HG03354 (cell line): ENCODE measurements around the gene LHFPL3.

ENCODE experiments used
- ATAC-seq: cut with Tn5 transposase; IDR thresholded peaks from one replicate; pipeline ENCODE4 v1.9.1; 2021; ENCODE audit warnings: mild to moderate bottlenecking; ENCODE audit not compliant: unreplicated experiment, poor library complexity, severe bottlenecking

Gene LHFPL3

DNA sequence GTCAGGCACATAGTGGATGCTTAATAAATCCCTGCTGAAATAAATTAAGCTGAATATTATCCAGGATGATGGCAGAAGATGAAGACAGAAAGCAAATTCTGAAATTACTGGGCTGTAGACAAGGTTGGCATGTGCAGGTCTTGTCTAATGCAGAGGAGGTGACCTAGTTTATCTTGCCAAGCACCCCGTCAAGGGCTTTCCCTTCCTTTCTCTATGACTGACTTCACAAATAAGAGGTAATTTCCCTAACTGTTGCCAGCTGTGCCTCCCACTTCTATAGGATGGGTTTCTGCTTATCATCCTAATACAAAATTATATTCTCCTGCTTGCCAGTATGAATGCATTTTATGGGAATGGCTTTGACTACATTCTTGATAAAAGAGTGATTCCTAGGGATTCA, 38.0 kb downstream of the LHFPL3 start:
- ATAC-seq: no peak

DNA sequence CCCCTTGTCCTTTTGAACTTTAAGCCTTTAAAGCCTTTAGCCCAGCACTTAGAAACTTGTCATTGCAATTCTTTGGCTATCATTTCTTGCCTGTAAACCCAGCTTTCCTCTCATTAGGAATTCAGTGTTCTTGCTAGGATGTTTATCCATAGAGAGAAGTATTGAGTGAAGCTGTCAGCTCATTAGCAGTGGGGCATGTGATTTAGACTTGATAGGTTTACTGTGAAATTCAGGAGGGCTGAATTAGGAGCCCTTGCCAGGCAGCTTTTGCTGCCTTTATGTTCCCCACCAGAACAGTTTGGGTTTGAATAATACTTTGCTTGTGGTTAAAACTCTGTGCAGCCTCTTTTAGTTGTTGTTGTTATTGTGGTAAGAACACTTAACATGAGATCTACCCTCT, 39.5 kb downstream of the LHFPL3 start:
- no peak for ATAC-seq

DNA sequence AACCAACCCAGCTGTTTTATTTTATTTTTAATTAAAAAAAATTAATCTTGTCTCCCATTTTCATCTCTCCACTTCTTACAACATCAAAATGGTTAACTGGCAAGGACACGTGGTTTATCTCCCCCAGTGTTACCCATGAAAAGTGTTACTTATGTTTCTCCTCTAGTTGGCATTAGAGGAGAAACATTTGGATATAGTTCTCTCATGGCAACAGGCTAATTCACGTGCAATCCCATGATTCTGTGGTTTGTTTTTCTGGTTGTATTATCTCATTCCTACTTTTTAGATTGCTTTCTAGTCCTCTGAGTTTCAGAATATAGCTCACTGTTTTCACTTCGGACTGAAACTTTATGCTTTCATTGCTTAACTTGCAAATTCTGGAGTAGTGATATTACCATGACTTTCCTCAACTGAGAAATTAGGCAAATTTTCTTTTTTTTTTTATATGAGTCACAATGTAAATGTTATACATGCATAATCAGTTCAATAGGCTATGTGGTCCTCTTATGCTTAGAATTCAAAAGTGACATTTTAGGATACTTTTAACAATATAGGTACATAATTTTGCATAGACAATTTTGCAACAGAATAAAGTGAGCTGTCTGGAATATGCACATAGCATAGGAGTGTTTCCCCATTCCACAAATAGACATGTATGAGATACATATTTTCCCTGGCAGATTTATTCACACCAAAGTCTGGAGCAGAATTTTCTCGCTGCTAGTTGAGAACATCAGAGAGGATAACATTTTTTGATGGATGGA, 43.0 kb downstream of the LHFPL3 start:
- no peak for ATAC-seq

DNA sequence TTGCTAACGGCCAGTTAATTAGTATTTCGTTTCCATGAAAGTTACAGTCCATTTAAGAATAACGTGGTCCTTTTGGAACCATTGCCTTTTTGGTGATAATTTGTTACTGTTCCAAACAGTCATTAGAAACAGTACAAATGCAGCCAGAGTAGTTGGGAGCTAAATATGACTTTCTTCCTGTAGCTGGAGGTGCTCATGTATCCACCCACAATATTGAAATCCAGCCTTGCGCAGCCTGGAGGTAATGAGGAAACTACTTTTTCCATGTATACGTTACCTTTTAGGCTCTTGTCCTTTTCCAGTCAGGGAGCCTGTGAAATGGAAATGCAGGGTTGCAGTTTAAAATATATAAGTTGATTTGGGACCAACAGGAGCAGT, 43.6 kb downstream of the LHFPL3 start:
- no peak for ATAC-seq

DNA sequence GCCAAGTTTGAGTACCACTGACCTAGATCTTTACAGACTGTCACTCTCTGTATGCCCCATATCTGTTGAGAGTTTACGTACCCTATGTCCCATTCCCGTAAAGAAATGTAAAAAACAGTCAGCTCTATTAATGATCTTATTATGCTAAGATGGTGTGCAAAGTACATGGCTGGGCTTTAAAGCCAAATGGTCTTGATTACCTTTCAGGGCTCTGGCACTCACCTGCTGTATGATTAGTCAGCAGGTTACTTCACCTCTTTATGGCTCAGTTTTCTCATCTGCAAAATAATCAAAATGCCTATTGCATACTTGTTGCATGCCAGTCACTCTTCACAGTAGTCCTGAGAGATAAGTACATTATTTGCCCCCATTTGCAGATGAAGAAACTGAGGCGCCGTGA, 54.2 kb downstream of the LHFPL3 start:
- ATAC-seq: no peak

DNA sequence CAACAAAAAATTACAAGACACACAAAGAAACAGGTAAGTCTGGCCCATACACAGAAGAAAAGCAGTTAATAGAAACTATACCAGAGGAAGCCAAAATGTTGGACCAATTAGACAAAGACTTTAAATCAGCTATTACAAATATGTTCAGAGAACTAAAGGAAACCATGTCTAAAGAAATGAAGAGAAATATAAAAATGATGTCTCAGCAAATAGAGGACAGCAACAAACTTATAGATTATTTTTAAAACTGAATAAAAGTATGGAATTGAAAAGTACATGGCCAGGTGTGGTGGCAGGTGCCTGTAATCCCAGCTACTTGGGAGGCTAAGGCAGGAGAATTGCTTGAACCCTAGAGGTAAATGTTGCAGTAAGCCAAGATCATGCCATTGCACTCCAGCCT, 58.5 kb downstream of the LHFPL3 start:
- no peak for ATAC-seq

DNA sequence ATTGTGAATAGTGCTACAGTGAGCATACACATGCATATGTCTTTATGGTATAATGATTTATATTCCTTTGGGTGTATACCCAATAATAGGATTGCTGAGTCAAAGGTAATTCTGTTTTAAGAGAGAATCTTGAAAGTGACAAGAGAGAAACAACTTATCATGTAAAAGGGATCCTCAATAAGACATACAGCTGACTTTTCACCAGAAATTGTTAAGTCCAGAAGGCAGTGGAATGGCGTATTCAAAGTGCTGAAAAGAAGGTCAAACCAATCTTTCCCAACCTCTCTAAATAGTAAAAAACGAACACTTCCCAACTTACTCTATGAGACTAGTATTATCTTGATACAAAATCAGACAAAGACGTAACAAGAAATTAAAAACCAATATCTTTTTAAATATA, 59.8 kb downstream of the LHFPL3 start:
- no peak for ATAC-seq

DNA sequence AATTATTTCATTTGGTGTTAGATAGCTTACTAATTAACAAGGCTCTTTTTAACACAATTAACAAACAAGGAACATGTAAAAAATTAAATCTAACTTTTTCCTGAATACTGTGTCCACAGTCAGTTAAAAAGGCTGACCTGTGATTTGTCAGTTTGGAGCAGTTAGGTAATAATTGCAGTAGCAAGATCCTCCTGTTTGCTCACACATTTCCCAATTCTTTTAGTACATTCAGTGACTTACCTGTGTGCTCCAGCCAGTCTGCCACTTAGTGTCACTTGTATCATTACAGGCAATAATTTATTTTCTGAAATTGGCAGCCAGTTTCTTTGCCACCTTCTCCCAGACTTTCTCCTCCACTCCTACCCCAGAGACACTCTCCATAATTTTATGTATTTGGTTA, 66.8 kb downstream of the LHFPL3 start:
- ATAC-seq: no peak

DNA sequence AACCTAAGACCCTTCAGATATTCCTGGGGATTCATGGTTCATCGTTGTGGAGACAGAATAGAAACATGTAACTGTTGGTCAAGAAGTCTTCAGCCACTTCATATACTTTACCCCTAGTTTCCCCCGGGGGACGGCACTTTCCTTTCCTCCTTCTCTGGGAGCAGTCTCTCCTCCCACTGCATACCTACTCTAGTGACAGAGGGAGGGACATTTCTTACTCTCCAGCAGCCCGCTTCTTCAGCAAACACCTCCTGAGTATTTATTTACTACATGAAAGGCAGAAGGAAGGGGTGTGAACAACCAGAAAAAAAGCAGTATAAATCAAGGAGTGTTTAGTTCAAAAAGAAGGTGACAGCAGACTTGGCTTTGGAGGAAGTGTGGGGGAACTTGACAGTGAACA, 69.0 kb downstream of the LHFPL3 start:
- ATAC-seq: no peak

DNA sequence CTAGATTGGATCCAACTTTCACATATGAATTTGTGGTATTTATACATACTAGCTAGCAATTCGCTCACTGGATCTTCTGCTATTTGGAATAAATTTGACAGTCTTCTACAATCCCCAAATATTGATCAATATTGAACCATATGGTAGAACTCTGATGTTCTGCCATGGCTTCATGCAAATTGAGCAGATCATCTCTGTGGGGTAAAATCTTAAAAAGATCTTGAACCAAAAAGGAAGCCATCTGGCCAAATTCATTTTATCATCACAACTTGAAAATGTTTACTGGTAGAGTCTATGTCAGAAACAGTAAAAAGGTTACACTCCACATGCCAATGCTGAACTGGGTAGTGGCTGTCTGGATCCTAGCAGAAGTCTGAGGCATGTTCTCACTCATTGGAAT, 80.0 kb downstream of the LHFPL3 start:
- ATAC-seq: no peak

DNA sequence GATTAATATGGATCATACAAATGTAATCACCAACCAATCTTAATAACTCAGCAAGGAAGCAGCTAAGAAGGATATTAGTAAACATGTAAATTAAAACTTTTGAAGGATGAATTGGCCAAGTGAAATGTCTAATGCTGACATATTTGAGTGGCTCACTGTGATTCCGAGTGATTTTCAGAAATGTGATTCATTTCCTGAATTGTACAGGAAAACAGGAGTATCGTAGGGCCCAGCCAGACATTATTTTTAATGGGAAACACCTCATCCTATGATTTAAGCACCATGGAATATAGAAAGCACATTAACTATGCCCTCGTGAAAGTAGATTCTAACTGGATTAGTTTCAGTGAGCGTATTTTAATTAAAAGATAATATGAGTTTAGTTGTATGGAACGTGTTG, 82.3 kb downstream of the LHFPL3 start:
- no peak for ATAC-seq

DNA sequence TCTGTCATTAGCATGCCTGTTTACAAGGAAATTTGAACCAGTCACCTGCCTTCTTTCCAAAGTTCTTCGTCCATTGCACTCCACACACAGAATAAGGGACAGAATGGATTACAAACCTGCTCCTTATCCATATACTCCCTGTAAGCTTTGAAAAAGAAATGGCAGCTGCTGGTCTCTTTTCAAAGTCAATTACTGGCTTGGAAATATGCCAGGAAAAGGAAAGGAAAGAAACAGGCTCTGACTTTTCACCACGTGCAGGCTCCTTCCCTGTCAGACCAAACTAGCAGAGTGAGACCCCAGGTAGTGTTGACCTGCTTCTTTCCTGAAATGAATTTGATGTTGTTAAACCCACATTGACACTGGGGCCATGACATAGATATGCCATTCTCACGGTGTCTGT, 84.5 kb downstream of the LHFPL3 start:
- no peak for ATAC-seq

DNA sequence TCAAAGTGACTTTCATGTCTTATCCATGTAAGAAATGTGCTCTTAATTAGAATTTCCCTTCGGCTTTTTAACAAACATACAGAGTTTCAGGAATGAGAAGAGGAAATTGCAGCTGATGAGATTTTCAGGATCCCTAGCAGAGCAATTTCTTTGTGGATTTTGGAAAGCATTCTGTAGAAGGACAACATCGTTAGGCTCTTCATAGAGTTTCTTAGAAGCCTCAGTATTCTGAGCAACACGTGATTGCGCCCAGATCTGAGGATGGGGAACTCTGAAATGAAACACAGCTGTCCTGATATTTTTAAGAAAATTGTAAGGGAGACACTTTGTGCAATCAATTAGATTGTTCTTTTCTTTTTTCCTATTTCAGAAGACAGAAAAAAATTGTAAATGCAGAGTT, 85.8 kb downstream of the LHFPL3 start:
- ATAC-seq: no peak

DNA sequence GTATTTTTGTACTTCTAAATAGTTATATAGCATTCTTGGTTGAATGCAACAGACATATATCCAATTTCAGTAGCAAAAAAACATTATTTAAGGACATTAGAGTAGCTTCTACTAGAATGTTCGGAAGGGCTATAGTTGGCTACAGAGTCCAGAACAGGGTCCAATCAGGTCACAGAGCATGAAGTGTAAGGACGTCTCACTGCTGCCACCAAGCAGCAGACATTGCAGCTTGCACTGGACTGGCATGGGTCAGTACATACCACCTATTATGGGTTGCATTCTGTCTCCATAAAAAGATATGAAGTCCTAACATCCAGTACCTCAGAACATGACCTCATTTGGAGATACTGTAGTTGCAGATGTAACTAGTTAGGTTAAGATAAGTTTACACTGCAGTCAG, 87.3 kb downstream of the LHFPL3 start:
- no peak for ATAC-seq

DNA sequence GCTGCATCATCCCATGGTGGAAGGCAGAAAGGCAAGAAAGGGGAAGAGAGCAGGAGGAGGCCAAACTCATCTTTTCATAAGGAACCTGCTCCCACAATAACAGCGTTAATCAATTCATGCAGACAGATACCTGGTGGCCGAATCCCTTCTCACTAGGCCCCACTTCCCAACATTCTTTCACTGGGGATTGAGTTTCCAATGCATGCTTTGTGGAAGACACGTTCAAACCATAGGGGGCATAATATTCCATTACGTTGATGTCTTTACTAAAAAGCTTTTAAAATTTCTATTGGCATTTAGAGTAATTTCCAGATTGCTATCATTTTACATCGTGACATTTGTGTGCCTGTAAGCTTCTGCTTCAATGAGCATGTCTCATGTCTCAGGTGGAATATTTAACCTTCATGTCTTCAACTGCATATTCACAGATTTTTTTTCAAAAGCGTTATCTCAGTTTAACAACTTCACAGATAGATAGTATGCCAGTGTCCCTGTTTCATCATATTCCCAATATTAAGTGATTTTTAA, 88.5 kb downstream of the LHFPL3 start:
- ATAC-seq: no peak

DNA sequence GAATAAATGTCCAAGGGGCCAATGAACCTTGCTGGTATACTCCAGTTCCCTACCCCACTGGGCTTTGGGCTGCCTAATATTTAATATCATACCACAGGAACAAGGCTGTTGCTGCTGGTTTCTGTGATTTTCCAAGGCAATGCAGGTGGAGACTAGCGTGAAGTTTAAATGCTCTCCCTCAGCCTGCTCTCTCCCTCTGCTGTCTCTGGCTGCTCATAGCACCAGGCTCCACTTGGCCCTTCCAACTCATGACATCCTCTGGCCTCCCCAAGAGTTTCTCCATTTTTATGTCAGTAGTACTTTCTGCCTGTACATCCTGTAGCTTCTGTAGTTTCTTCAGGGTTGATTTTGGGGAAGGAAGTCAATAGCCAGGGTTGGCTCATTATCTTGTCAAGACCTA, 103.5 kb downstream of the LHFPL3 start:
- ATAC-seq: no peak

DNA sequence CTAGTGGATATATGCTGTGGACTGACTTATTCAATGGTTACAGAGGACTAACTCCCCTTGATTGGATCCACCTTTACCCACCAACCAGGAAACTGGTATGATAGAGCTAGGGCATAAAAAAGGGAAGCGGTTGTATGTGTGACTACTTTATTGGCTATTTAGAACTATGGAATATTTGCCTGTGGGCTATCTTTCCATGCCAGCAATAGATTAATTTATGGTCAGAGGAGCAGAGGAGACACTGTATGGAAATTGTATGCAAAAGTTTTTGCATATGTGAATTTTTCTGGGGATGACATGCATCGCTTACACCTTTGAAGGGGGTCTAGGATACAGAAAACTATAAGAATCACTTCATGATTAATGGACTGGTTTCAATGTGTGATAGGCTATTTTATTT, 105.7 kb downstream of the LHFPL3 start:
- no peak for ATAC-seq

DNA sequence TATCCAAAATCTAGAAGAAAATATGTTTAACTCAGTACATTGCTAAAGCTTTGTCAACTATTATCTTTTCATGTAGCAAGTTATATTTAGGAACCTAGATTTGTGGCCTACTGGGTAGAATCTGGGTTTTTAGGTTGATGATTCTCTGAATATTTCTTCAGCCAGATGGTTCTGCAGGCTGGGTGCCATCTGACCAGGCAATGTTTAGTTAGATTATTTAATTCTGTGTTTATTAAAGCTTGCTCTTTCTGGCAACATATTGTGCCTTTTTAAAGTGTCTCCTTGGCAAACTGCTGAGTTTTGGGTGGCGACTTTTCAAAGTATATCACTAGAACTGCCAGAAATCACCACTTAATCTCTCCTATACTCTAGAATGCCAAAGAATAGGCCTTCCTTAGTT, 114.1 kb downstream of the LHFPL3 start:
- no peak for ATAC-seq

DNA sequence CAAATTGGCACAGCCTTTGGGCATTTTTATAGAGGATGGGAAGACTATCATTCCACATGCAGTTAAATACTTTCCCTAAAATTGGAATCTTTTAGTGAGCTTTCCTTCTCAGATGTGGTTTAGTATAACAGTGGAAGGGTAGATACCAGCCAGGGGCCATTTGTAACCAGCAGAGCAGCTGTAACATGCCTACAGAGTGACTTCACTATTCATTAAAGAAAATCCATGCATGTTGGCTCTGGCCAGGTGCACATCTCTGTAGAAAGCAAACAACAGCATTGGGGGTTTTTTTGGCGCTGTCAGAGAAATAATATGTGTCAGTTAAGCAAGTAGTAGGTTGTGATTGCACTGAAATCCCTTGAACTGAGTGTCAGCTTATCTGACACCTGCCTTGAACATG, 115.6 kb downstream of the LHFPL3 start:
- no peak for ATAC-seq

DNA sequence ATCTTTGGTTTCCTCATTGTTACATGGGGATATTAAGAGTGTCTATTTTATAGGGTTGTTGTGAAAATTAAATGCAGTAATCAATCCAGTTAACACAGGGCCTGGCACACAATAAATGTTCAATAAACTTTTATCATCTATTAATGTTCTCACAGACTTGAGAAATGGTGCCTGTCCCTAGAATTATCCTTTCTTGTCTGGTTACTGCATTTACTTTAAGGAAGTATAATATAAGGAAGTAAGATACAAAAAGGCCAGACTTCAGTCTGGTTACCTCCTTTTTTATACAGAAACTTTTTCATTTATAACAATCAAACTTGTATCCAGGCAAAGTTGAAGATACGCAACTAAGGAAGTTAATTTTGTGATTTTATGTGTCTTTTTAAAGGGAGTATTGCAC, 117.0 kb downstream of the LHFPL3 start:
- no peak for ATAC-seq

DNA sequence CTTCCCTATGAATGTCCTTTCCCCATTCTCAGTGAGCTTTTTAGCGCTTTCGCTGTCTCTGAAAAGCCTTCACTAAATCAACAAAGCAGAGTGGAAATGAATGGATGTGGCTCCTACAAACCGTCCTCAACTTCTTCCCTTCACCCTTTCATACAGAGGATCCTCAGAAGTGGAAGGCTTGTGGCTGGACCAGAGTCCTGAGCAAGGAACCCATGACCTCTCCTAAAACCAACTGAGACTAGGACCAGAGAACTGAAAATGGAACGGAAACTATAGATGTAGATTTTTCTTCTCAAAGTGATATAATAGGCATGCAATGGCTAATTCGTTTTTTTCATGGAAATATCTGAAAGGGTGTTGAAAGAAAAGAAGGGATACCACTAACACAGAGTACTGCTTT, 122.5 kb downstream of the LHFPL3 start:
- no peak for ATAC-seq

DNA sequence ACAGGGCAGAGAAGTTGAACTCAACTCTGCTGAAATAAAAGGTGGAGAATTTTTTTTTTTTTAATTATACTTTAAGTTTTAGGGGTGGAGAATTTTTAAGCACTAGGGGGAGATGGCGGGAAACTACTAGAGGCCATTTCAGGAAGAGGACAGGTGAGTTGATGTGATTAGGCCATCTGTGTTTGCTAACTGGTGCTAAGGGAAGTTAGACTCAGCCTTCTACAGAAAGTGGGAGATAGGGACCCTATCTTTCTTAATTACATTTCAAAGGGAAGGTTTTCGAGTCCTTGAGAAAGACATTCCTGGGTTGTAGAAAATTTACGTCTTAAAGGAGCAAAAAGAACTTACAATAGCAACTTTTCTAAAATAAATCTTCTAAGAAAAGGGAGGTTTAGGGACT, 124.8 kb downstream of the LHFPL3 start:
- no peak for ATAC-seq
